ENCODE data around the gene SMARCA5.
A peak's percentile ranks its signal among the peaks of the same experiment; 100 is the strongest.
"Not testable (repeated sequence)": the region's sequence is repeated elsewhere in the genome, so short reads cannot be mapped to it uniquely, and the experiment has no call there.

The SMARCA5 gene

GRCh38 chr4:143512978-143513313 lies 556 bp upstream of the SMARCA5 start:
- no peak for TF ChIP-seq CTCF (IDR thresholded peaks at IDR 0.05; ENCODE audit: control insufficient read depth, insufficient read depth, low read depth, low read length, missing control alignments)
- no peak for DNase-seq (ENCODE audit: low read depth)
- H3K4me3 ChIP-seq (ENCODE audit: control insufficient read depth, low read depth, low read length), result peak overlapping the region; percentile 86

GRCh38 chr4:143514169-143514495 lies 630 bp downstream of the SMARCA5 start:
- TF ChIP-seq CTCF (IDR thresholded peaks at IDR 0.05; ENCODE audit: control insufficient read depth, insufficient read depth, low read depth, low read length, missing control alignments), result no peak
- no peak for DNase-seq (ENCODE audit: low read depth)
- peak overlapping the region; percentile 86 for H3K4me3 ChIP-seq (ENCODE audit: control insufficient read depth, low read depth, low read length)

GRCh38 chr4:143514497-143514896 lies 995 bp downstream of the SMARCA5 start:
- DNase-seq (ENCODE audit: low read depth), result no peak

GRCh38 chr4:143514901-143515300 lies 1.4 kb downstream of the SMARCA5 start:
- no peak for TF ChIP-seq CTCF (IDR thresholded peaks at IDR 0.05; ENCODE audit: control insufficient read depth, insufficient read depth, low read depth, low read length, missing control alignments)
- peak overlapping the region; percentile 86 for H3K4me3 ChIP-seq (ENCODE audit: control insufficient read depth, low read depth, low read length)
- no peak for DNase-seq (ENCODE audit: low read depth)

More at GRCh38 chr4:143514497-143514896, 995 bp downstream of the SMARCA5 start:
- H3K4me3 ChIP-seq (ENCODE audit: control insufficient read depth, low read depth, low read length), result peak overlapping the region; percentile 86
- TF ChIP-seq CTCF (IDR thresholded peaks at IDR 0.05; ENCODE audit: control insufficient read depth, insufficient read depth, low read depth, low read length, missing control alignments), result no peak

GRCh38 chr4:143515905-143516304 lies 2.4 kb downstream of the SMARCA5 start:
- no peak overlapping the region; the same call in 1 of the 2 replicates for H3K4me3 ChIP-seq (ENCODE audit: control insufficient read depth, low read depth, low read length)
- no peak for TF ChIP-seq CTCF (IDR thresholded peaks at IDR 0.05; ENCODE audit: control insufficient read depth, insufficient read depth, low read depth, low read length, missing control alignments)
- DNase-seq (ENCODE audit: low read depth), result no peak

GRCh38 chr4:143517764-143518163 lies 4.3 kb downstream of the SMARCA5 start:
- no peak overlapping the region for H3K4me3 ChIP-seq (ENCODE audit: control insufficient read depth, low read depth, low read length)
- no peak for DNase-seq (ENCODE audit: low read depth)
- no peak for TF ChIP-seq CTCF (IDR thresholded peaks at IDR 0.05; ENCODE audit: control insufficient read depth, insufficient read depth, low read depth, low read length, missing control alignments)

GRCh38 chr4:143524211-143524610 lies 10.7 kb downstream of the SMARCA5 start:
- no peak for DNase-seq (ENCODE audit: low read depth)
- H3K4me3 ChIP-seq (ENCODE audit: control insufficient read depth, low read depth, low read length), result no peak overlapping the region
- no peak for TF ChIP-seq CTCF (IDR thresholded peaks at IDR 0.05; ENCODE audit: control insufficient read depth, insufficient read depth, low read depth, low read length, missing control alignments)

GRCh38 chr4:143528046-143528445 lies 14.5 kb downstream of the SMARCA5 start:
- not testable (repeated sequence) for H3K4me3 ChIP-seq (ENCODE audit: control insufficient read depth, low read depth, low read length); DNase-seq (ENCODE audit: low read depth)

All from AG09309 (cell line).